ENCODE results near the gene RNF152.

The RNF152 gene, protein sequence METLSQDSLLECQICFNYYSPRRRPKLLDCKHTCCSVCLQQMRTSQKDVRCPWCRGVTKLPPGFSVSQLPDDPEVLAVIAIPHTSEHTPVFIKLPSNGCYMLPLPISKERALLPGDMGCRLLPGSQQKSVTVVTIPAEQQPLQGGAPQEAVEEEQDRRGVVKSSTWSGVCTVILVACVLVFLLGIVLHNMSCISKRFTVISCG

DNA sequence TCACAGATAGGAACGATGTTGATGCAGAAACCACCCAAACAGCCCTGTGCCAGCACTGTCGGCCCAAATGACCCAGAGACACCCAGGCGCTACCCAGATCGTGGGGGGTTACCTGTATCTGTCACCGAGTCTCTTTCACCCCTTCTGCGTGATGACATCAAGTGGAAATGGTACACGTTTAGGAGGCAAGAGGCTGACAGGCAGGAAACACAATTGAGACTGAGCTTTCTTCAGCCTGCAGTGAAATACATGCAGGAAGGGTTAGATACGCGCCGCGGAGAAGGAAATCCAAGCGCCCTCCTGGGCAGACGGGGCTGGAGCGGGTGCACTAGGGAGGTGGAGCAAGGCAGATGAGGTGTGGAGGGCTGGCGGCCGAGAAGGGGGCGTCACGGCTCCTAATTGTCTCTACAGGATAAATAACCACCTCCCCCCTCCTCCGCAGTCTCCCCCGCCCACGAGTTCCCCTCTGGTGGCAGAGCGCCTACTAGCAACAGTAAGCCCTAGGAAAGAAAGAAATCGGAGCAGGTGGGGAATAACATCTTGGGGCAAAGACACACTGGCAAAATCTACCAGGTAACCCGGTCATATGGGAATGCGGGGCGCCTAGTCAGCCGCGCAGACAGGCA is at the start of gene RNF152:
TSS of gene RNF152 (minus strand) at position 325 of the 626 bp plus-strand sequence. CDS start 76,544 bp downstream, outside the sequence.
- no peak for DNase-seq (ENCODE audit: low read depth in 2 of 2)

DNA sequence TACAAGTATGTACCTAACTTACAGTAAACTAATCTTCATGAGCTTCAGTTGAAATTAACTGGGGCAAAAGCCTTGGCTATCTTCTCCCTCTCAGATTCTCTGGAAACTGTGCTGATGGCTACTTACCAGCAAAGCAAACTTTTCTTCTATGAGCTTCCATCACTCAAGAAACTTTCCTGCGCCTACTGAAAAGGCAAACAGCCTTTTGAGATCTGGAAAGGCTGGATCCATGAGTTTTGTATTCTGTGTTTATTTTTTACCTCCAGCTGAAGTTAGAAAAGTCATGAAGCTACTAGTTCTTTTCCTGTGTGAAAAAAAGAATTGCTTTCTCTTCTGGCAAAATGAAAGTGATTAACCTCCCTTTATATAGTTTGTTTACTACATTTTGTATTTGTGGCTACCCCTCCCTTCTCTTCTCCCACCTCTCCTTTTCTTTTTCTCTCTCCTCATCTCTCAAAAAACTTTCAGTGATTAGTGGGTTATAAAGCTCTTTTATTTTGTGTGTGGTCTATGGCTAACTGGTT is 49.2 kb upstream of the RNF152 start:
- DNase-seq (ENCODE audit: low read depth in 2 of 2), result no peak

DNA sequence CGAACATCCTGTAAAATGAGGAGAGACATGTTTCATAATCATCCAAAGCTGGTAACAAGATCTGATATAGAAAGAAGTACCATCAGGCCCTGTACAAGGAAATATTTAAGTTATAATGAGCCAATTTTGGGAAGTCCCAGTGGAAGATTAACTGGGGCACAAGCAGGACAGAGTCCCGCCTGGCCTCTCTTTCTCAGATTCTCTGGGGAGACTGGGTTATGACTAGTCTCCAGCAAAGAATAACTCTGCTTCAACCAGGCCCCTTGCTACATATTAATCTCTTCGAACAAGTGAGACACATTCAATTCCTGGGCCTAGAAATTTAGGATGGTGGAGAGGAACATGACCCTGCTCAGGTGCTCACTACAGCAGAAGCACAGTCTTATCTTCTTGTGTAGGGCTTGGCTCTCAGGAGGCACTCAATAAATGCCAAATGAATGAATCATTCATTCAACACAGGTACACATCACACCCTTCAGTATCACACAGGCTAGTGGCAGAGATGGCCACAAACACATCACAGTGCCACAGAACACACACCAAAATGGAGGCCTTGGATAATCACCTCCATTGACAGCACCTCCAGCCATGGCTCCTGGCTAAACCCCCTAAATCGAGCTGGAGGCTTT is 46.4 kb upstream of the RNF152 start:
- DNase-seq (ENCODE audit: low read depth in 2 of 2), result no peak

DNA sequence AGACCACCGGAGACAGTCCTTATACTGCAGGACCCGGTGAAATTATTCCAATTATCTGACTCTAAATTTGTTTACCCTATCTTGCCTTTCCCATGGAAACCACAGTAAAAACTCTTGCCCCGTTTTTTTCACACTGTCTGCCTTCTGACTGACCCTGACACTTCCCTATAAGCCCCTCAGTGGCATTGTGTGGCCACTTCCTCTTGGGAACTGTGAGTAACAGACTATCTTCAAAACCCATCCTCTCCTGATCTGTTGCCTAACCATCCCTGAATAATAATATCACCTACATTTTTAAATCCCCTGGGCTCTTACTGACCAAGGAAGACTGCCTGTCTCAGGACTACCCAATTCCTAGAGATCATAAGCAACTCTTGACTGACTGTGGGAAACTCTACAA is 42.6 kb upstream of the RNF152 start:
- DNase-seq (ENCODE audit: low read depth in 2 of 2), result no peak

DNA sequence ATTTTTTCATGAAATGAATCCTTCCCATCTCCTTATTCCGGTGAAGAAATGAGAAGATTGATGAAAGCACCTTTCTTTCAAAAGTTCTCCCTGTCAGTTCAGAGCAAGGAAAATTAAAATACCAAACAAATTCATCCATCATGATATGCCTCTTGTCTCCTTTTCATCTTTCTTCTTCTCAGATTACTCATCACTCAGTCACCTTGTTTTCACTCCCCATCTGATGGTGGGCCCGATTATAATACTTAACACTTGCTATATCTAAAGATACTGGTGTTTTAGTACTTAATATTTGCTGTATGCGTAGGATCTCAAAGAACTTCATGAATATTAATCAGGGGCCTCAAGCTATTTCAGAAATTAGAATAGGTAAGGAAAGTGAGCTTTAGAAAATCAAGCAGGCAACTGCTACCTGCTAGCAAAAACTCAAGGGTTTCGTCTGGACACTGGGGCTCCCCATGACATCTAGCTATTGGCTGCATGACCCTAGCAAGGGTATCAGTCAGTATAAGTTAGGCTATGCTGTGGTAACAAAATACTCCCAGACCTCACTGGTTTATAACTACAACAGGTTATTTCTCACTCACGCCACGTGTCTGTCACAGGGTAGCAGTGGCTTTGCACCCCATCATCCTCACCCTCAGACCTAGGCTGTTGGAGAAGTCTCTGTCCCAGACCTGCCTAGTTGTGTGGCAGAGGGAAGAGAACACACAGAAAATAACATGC is 39.0 kb upstream of the RNF152 start:
- DNase-seq (ENCODE audit: low read depth in 2 of 2), result no peak

DNA sequence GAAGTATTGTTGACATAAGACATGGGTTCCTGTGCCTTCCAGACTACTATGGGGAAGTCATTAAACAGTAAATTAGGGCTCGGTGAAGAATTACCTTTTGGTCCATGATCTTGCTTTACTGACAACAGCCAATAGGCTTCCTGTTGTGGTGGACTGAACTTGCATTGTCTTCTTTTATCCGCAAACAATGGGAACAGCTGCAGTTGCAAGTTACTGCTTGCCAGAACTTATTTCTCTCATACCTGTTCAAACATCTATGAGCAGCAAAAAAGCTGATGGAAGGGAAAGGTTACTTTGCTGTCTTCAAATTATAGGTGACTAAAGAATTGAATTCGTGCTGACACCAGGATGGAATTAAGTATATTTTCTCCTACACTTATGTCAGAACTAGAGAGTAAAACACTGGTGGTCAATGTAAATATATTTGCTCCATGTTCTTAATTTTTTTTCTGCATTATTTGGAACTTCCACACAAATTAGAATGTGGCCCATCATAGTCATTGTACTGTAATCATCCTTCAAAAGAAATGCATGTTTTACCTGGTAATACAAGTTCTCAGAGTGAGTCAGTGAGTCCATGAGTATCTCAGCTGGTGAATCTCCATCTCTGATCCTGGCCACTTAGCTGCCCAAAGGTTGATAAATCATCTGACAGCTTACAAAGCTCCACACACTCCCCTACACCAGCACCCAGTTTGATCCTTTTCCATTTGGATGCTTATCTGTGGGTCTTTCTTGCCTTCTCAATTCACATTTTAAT is 37.3 kb upstream of the RNF152 start:
- DNase-seq (ENCODE audit: low read depth in 2 of 2), result no peak

DNA sequence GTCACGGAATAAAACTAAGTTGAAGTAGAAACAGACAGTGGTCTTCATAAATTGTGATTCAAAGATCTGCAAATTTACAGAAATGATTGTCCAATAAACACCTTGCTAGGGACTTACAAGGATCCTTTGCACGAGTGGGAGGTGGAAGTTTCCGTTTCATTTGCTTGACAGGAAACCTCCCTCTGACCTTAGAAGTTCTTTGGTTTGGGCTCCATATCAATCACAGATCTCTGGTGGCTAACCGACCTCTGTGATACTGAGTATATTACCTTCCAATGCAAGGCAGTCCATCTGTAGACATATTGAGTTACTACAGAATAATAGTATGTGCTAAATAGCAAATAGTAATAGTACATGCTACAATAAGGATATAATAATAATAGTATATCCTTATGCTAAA is 33.7 kb upstream of the RNF152 start:
- no peak for DNase-seq (ENCODE audit: low read depth in 2 of 2)

DNA sequence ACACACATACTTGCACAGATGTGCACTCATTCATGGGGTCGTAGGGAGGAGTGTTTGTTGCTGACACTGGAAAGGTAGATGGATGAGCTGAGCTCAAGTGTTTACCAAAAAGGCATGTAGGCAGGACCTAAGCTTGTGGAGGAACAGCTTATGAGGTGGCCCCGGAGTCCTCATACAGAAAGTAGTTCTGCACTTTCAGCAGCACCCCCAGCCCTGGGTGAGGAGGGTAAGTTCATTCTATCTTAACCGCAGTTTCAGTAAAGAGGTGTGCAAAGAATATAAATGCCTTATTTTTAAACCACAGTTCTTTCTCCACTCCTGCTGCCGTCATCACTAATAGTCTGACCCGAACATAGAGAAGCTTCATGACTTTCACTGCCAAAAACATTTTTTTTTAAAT is 31.7 kb upstream of the RNF152 start:
- no peak for DNase-seq (ENCODE audit: low read depth in 2 of 2)

DNA sequence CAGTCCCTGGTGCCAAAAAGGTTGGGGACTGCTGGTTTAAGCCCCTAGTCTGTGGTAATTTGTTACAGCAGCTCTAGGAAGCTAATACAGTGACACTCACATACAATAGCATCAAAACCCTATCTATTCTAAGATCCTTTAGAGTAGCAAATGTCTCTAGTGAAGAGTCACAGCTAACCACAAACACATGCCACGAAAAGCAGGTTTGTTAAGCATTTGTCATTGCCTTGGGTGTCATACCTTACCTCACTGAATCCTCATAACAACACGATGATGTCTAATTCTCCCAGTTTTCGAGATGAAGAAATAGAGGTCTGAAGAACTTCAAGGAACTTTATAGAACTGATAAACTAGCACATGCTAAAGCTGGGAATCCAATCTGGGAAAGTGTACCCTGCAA is 29.6 kb upstream of the RNF152 start:
- no peak for DNase-seq (ENCODE audit: low read depth in 2 of 2)

DNA sequence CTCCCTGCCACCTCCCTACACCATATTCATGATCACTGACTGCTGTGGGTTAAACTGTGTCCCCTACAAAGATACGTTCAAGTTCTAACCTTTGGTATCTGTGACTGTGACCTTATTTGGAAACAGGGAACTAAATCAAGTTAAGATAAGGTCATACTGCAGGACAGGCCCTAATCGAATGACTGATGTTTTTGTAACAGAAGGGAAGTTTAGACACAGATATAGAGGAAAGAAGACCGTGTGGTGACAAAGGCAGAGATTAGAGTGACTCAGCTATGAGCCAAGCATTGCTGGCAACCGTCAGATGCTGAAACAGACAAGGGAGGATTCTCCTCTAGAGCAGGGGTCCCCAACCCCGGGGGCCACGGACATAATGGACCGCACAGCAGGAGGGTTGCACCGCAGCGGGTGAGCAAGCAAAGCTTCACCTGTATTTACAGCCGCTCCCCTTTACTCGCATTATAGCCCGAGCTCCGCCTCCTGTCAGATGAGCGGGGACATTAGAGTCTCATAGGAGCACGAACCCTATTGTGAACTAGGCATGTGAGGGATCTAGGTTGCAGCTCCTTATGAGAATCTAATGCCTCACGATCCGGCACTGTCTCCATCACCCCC is 28.9 kb upstream of the RNF152 start:
- DNase-seq (ENCODE audit: low read depth in 2 of 2), result no peak

DNA sequence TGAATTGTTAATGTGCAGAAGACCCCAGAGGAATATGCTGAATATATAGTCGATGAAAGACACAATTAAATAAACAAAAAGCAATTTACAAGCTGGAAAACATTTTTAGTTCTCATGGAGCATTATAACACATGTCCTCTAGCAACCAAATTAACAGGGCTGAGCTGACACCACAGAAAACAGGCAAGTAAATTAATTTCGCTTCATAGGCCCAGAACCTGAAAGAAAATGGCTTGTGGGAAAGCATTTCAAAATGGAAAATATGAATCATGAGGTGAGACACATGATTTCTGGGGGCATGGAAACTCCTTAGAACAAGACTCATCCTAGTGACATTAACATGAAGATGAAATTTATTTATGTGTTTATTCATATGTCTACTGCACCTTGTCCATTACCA is 25.0 kb upstream of the RNF152 start:
- DNase-seq (ENCODE audit: low read depth in 2 of 2), result no peak

DNA sequence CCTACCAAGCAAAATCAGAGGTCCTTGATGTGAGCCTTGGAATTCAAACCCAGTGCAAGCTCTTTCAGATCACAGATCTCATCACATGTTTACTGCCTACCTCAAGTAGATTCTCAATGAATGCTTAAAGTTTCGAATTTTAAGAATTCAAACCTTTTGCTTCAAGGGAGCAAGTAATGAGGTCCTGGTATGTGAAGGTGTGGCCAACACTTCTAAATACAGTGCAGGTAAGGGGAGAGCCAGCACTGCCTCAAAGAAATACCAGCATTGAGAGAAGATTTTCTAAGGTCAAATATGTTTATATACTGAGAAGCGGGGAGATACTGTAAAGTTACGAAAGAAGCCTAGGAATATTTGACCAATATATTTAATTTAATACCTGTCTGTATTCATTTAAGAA is 19.7 kb upstream of the RNF152 start:
- DNase-seq (ENCODE audit: low read depth in 2 of 2), result no peak

DNA sequence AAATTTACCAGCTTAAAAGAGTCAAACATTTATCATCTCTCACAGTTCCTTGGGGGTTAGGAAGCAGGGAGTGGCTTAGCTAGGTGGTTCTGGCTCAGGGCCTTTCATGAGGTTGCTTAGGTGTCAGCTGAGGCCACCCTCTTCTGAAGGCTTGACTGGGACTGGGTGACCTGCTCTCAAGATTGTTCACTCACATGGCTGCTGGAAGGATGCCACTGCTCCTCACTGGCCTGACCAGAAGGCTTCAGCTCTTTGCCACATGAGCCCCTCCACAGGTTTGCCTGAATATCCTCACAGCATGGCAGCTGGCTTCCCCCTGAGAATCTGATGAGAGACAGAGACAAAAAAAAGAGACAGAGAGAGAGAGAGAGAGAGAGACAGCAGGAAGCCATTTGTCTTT is 17.3 kb upstream of the RNF152 start:
- DNase-seq (ENCODE audit: low read depth in 2 of 2), result no peak

DNA sequence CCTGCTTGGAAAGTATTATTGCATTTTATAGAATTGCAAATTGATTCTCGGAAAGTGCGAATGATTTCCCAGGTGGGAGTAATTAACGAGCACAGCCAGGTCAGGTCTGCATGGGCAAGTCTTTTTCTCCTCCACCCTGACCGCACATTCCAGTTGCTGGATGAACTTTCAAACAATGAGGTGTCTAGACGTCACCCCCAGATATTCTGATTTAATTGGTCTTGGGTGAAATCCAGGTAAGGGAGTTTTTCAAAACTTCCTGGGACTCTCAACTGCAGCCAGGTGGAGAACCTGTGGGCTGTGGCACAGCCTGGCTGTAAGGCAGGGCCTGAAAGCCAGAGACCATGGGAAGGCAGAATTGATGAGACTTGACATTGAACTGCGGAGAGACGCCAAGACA is 15.9 kb upstream of the RNF152 start:
- DNase-seq (ENCODE audit: low read depth in 2 of 2), result no peak

DNA sequence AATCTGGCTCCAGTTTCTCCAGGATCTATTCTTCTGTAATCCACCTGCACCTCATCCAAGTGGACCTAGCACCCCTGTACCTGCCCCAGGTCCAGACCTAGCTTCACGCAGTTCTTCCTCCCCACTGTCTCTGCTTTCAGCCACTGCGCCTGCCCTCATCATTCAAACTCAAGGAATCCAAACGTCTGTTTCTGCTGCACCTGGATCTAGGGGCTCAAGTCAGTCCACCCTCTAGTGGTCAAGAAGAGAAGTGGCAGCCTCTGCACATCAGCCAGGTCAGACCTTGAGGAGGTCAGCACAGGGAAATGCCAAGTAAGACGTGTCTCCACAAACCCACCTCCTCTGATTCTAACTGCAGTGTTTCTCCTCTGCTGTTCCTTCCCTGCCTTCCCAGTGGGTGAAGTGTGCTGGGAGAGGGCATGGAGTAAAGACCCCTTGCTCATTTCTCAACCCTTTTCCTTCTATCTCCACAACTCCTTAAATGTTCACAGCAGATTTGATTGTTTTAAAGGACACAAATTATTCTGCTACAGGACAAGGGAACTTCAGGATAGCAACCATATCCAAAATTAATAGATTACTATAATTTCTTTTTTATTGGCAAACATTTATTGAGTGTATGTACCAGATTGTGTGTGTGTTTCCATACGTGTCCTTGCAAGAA is 8.6 kb upstream of the RNF152 start:
- DNase-seq (ENCODE audit: low read depth in 2 of 2), result no peak

DNA sequence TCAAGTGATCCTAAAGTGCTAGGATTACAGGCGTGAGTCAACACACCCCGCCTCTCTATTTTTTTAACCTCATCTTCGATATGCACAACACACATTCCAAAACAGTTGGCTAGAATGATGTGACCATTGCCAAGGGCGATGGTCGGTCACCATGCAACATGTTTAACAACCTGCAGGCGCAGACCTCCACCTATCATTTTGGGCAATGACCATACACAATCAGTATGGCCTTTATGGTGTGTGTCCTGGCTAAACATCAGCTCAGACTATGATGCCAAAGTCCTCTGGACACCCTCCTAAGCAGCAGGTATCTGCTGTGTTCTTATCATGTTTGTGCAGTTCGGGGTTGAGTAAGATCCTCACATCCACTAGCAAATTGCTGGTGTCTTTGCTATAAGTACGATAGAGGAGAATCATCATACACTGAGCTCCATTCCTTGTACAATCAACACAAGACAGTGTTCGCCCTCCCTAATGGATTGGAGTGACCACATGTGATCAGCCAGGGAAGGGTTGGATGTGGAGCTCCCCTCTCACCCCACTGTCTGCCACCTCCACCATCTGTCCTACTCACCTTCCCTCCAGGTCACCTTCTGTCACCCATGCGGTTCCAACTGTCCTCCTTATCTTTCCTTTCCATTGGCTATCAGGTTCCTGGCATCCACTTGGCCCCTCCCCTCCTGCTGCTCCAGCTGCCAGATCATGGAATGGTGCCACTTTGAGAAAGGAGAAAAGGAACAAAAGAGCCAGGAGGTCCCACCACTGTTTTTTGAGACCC is 7.9 kb upstream of the RNF152 start:
- DNase-seq (ENCODE audit: low read depth in 2 of 2), result no peak

DNA sequence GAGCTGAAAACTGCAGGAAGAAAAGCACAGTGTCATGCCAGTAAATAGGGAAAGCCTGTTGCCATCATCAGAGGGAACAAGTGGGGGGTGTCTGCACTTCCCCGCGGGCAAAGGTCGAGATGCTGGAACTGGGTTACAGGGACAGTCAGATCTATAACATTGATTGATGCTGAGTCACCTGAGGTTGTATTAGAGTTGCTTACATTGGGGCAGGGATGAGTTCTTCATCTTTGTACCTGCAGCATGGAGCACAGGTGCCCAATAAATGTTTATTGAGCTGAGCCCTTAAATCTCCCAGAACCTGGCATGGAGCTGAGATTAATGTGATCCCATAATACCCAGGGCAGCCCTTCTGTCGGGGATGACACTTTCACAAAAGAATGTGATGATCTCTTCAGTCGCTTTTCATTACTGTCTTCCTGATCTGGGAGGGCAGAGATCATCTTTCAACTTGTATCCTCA is 5.9 kb upstream of the RNF152 start:
- no peak for DNase-seq (ENCODE audit: low read depth in 2 of 2)

DNA sequence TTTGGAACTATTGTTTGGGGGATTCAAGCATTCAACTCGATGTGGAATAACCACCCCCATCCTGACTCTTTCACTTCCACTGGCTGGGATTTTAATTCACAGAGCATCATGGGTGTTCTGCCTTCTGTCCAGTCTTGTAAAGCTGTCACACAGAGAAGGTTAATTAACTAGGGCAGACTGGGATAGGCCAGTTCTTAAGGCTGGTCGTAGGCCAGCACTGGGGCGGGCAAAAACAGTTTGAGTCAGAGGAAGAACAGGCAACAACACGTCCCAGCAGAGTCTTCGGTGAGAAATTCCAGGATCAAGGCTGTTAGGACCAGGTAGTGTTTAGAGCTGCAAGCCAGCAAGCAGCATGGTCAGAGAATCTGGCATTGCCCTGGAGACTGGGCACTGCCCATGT is 4.0 kb upstream of the RNF152 start:
- no peak for DNase-seq (ENCODE audit: low read depth in 2 of 2)

DNA sequence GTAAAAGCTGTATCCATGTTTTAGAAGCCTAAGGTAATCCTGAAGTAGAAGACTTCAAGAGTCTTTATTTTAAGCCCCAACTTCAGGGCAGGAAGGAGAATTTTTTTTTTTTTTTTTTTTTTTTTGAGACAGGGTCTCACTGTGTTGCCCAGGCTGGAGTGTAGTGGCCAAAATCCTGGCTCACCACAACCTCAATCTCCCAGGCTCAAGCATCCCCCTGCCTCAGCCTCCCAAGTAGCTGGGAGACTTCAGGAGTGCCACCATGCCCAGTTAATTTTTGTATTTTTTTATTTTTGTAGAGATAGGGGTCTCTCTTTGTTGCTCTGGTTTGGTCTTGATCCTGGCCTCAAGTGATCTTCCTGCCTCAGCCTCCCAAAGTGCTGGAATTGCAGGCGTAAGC is 3.3 kb upstream of the RNF152 start:
- DNase-seq (ENCODE audit: low read depth in 2 of 2), result no peak
